GM19467 (cell line): Measurements from ENCODE around the gene SH3BP5.
A peak's percentile ranks its signal among the peaks of the same experiment; 100 is the strongest.

Source experiments
- ATAC-seq: cut with Tn5 transposase; IDR thresholded peaks from one replicate; pipeline ENCODE4 v1.9.1; 2021; ENCODE audit warnings: mild to moderate bottlenecking, moderate library complexity; ENCODE audit not compliant: unreplicated experiment

SH3BP5 gene

DNA sequence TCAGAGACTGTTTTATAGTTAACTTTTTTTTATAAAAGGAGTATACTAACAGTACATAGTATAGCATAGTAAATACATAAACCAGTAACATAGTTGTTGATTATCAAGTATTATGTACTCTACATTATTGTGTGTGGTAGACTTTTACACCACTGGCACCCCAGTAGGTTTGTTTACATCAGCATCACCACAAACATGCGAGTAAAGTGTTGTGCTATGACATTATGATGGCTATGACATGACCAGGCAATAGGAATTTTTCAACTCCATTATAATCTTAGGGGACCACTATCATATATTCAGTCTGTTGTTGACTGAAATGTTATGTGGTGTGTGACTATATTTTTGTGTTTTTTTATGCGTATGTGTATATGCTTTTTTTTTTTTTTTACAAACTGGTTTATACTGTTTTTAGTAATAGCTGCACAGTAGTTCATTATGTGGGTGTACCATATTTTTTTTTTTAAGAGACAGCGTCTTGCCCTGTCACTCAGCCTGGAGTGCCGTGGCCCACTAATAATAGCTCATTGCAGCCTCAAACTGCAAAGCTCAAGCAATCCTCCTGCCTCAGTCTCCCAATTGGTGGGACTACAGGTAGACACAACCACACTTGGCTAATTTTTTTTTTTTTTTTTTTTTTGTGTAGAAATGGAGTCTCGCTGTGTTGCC, 124.4 kb downstream of the SH3BP5 start:
- no peak for ATAC-seq

- ATAC-seq = peak; percentile 13
Measured at GRCh38 chr3:15206662-15207576, 125.5 kb downstream of the SH3BP5 start.

DNA sequence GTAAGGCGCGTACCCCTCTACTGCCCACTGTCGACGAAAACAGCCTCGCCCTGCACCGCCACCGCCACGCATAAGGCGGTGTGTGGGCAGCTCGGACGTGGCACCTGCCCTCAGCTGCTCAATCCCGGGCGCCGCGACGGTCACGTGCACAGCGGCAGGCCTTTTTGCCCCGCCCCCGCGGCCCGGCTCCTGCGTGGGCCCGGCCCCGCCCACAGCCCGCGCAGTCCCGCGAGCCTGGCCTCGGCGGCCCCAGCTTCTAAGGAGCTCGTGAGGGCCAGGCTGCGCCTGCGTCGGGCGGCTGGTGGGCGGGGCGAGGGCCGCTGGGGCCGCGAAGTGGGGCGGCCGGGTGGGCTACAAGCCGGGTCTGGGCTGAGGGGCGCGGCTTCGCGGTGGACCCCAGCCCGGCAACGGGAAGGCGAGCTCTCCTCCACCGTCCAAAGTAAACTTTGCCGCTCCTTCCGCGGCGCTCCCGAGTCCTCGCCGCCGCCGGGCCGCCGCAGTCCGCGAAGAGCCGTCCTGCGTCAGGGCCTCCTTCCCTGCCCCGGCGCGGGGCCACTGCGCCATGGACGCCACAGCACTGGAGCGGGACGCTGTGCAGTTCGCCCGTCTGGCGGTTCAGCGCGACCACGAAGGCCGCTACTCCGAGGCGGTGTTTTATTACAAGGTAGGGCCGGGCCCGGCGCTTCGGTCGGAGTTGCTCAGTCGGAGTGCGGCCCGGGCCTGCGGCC, 126.3 kb downstream of the SH3BP5 start, which contains the start of gene CAPN7:
Gene CAPN7 (plus strand): TSS at position 313 of the 728 bp plus-strand sequence. CDS start 250 bp downstream, at position 563.
- peak; percentile 85 for ATAC-seq

- no peak for ATAC-seq
Measured at GRCh38 chr3:15205482-15205933, 126.9 kb downstream of the SH3BP5 start.
